LNCAP (cell line): ENCODE results near the gene TEX9.

Experiments used
- TF ChIP-seq, protein P1 (sequence below): fragments of 450-650 bp; IDR thresholded peaks from 2 replicates; pipeline ENCODE4 v1.5.1; 2017; ENCODE audit warnings: mild to moderate bottlenecking

Gene TEX9

DNA sequence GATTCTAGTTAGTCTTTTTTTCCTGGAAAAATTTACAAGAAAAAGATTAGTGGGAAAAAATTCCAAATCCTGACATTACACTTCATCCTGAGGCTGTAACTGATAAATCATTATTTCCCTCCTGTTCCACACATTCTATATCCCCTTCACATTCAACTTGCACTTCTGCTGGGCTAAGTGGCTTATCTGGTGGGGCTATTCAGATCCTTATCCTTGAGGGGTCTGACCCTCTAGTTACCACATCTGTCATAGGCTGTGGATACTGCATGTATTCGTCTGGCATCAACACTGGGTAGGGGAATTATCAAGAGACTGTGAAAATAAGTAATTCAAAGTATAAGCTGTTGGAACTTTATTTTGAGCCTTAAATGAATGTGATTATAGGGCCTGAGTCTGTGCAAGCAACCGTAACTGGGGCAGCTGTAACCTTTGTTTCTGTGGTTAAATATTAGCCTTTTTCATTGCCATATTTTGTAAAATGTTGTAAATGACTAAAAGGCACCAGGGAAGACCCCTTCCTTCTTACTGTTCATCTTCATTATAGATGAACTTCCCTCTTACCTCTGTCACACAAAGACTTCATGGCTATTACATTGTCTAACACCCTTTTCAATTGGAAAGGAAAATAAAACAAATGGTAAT lies 28.0 kb upstream of the TEX9 start:
- TF ChIP-seq, protein P1, sequence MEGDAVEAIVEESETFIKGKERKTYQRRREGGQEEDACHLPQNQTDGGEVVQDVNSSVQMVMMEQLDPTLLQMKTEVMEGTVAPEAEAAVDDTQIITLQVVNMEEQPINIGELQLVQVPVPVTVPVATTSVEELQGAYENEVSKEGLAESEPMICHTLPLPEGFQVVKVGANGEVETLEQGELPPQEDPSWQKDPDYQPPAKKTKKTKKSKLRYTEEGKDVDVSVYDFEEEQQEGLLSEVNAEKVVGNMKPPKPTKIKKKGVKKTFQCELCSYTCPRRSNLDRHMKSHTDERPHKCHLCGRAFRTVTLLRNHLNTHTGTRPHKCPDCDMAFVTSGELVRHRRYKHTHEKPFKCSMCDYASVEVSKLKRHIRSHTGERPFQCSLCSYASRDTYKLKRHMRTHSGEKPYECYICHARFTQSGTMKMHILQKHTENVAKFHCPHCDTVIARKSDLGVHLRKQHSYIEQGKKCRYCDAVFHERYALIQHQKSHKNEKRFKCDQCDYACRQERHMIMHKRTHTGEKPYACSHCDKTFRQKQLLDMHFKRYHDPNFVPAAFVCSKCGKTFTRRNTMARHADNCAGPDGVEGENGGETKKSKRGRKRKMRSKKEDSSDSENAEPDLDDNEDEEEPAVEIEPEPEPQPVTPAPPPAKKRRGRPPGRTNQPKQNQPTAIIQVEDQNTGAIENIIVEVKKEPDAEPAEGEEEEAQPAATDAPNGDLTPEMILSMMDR: no peak

DNA sequence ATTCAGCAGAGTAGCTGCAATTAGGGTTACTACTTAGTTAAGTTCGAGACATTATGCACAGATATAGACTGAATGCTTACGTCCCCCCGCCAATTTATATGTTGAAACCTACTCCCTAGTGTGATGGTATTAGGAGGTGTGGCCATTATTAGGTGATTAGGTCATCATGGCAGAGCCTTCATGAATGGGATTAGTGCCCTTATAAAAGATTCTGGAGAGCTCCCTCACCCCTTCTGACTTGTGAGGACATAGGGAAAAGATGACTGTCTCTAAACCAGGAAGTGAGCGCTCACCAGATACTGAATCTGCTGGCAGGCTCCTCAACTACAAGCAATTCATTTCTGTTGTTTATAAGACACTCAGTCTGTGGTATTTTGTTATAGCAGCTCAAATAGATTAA lies 25.6 kb upstream of the TEX9 start:
- TF ChIP-seq, protein P1: no peak

DNA sequence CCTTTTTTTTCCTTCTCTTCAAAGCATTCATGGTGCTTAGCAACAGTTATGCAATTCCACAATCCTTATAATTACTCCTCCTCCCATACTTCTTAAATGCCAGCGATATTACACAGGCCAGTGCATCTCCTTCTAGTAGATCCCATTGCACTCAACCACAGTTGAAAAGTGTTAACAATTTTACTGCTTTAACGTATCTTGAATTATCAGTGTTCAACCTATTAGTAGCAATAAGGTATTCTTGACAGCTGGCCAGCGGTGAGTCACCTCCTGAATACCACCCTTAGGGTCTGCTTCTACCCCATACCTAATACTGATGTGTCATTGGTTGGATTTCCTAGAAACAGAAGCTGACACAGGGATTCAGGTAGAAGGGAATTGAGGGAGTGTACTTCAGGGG lies 24.0 kb upstream of the TEX9 start:
- TF ChIP-seq, protein P1: no peak

DNA sequence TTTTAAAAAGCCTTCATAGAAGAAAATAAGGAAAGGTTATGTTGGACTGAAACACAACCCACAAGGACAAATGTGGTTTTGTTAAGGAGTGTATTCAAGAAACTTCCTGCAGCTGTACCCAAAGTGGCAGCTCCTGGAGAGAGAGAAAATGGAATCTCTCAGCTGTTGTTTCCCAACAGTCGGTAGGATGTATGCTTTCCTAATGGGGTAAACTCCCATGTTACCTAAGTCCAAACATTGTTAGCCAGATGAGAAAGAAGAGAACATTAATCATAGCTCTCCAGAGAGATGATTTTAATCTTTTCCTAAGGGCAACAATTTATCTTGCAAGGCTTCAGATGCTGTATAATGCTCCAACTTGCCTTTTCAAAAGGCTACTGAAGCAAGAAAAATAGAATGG lies 22.6 kb upstream of the TEX9 start:
- TF ChIP-seq, protein P1: no peak

DNA sequence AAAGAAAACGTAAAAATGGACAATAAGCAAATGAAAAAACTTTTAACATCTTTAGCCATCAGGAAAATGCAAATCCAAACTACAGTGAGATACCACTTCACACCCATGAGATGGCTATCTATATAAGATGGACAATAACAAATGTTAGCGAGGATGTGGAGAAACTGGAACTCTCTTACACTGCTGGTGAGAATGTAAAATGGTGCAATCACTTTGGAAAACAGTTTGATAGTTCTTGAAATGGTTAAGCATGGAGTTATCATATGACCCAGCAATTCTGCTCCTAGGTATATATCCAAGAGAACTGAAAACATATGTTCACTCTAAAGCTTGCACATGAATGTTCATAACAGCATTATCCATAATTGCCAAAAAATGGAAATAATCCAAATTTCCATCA lies 21.3 kb upstream of the TEX9 start:
- TF ChIP-seq, protein P1: no peak

DNA sequence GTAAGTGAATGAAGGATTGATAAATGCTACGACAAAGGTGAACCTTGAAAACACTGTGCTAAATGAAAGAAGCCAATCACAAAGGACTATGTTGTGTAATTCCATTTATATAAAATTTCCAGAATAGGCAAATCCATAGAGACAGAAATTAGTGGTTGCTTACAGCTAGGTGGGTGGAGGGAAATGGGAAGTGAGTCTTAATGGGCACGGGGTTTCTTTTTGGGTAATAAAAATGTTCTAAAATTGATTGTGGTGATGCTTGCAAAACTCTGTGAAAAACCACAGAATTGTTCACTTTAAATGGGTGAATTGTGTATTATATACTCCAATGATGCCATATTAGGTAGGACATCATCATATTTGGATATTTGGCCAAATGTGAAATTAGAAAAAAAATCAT lies 20.9 kb upstream of the TEX9 start:
- TF ChIP-seq, protein P1: no peak

DNA sequence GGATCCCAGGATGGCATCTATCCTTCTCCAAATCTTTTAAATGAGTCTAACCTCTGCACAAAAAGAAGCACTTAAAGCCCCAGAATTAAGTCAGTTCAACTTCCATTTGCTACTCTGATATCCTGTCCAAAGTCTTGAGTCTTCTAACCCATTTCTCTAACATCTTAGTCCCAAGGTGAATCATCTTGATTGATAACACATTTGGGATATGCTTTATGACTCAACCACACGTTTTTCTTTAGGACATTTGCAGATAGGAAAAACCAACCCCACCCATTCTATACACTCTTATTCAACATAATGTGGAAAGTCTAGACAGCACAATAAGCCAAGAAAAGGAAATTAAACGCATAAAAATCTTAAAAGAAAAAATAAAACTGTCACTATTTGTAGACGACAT lies 18.8 kb upstream of the TEX9 start:
- TF ChIP-seq, protein P1: no peak

DNA sequence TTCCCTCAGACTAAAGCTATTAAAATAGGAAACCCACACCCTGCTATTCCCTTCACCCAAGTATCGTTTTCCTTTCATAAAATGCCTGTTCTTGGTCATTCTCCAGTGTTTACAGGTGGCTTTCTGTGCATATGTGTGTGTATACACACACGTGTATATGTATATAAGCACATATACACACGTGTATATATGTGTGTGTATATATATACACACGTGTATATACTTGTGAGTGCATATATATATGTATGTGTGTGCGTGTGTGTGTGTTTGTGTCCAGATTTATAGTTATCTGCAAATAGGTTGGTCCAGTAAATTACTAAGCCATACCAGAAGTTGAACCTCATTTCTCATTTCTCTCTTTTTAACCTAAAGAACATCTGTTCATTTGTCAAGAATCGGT lies 15.7 kb upstream of the TEX9 start:
- TF ChIP-seq, protein P1: no peak
